ENCODE results near the gene C2orf49. TPM values are rescaled to one million over a fixed set of nuclear protein-coding genes. Genes with fewer than 3 reads are reported as not detected.

Gene C2orf49
- total and polyA plus RNA-seq, 2 donors (not counting 3 experiments of a cell fraction or from before 2014, with no cell fraction given): 4.6 to 15.0 TPM

- Histone ChIP-seq H4K20me1 (replicated peaks; ENCODE audit: control insufficient read depth, extremely low read depth, insufficient read depth, low read length) (no peaks in the 10 kb centered on the region), H3K9me1 (replicated peaks; ENCODE audit: control insufficient read depth, extremely low read depth, insufficient read depth, low read length) (no peaks in the 10 kb centered on the region), H3K4me2 (ENCODE audit: insufficient read depth, low read length) (no peak overlapping the region), H3K9me3 (replicated peaks; ENCODE audit: control insufficient read depth, insufficient read depth, low read length) (no peaks in the 10 kb centered on the region), H3K4me1 (ENCODE audit: control insufficient read depth, extremely low read depth, insufficient read depth, low read length) (peaks cover 65% of the 10 kb centered on the region), H3K36me3 (ENCODE audit: control insufficient read depth in 2 of 2, extremely low read depth in 1 of 2, insufficient read depth in 2 of 2, low read length in 2 of 2) (peaks cover 40 to 55% of the 10 kb centered on the region in 2 experiments), H3K9ac (replicated peaks; ENCODE audit: extremely low read depth, insufficient read depth, low read length) (peak overlapping the region; percentile 64), H3K79me2 (ENCODE audit: control insufficient read depth, insufficient read depth, low read length) (peaks cover 93% of the 10 kb centered on the region), H3K27ac (ENCODE audit: insufficient read depth, low read depth, low read length) (peak overlapping the region; percentile 84), H3K27me3 (ENCODE audit: control insufficient read depth in 2 of 2, insufficient read depth in 2 of 2, low read length in 2 of 2) (no peaks in the 10 kb centered on the region), H3K4me3 (replicated peaks in 1 of 3; ENCODE audit: insufficient read depth in 1 of 3, low read depth in 1 of 3, low read length in 3 of 3) (no peak overlapping the region), H2AFZ (ENCODE audit: low read depth, low read length) (no peak overlapping the region)
- TF ChIP-seq POLR2A (IDR thresholded peaks at IDR 0.05; ENCODE audit: low read depth, low read length) (peak; percentile 7), GATA2 (IDR thresholded peaks at IDR 0.05; ENCODE audit: insufficient read depth, insufficient read length, low read depth, low read length) (no peak)
- intact Hi-C loops (cut with micrococcal nuclease): no loop called here
- no peak for FAIRE-seq
- dilution Hi-C loops (cut with MboI; ENCODE audit: extremely low pct_ligation_motif_present, low sequenced_read_pairs): no loop called here
- DNase-seq (ENCODE audit: low read depth, low spot score): no peak
- no TSS peak for BruUV-seq (replicated peaks)
- CTCF ChIA-PET: interaction anchor here (1.0 to 1.7 kb wide), 3 partner anchors 12 to 140 kb away, joined by 3 to 7 read pairs (median 3); no protein-coding TSS in a partner anchor
- POLR2A ChIA-PET: interaction anchor here (1.2 to 2.1 kb wide), 2 partner anchors 8 to 11 kb away, joined by 4 to 9 read pairs; no protein-coding TSS in a partner anchor
These were observed 43.8 kb downstream of the C2orf49 start for GRCh38 chr2:105381101-105381668.

- peak overlapping the region; percentile 84 for H3K27ac ChIP-seq (ENCODE audit: insufficient read depth, low read depth, low read length)
- BruUV-seq (replicated peaks): no TSS peak
These were observed 44.8 kb downstream of the C2orf49 start for GRCh38 chr2:105382177-105382576.

More at GRCh38 chr2:105382177-105382576, 44.8 kb downstream of the C2orf49 start:
- dilution Hi-C loops (cut with MboI; ENCODE audit: extremely low pct_ligation_motif_present, low sequenced_read_pairs) (no loop called here), intact Hi-C loops (cut with micrococcal nuclease) (no loop called here)
- no peak overlapping the region for H3K4me3 ChIP-seq (replicated peaks in 1 of 3; ENCODE audit: insufficient read depth in 1 of 3, low read depth in 1 of 3, low read length in 3 of 3)
- ChIA-PET CTCF (interaction anchor here (1.4 kb wide), 1 partner anchor 139 kb away, joined by 4 read pairs; no protein-coding TSS in a partner anchor), POLR2A (no interaction called here)
- TF ChIP-seq GATA2 (IDR thresholded peaks at IDR 0.05; ENCODE audit: insufficient read depth, insufficient read length, low read depth, low read length) (no peak), FOS (IDR thresholded peaks at IDR 0.05; ENCODE audit: borderline replicate concordance, insufficient read depth, low read length) (no peak), POLR2AphosphoS5 (IDR thresholded peaks at IDR 0.05; ENCODE audit: insufficient read depth, low read depth, low read length) (peak; percentile 35), POLR2A (IDR thresholded peaks at IDR 0.05; ENCODE audit: low read depth, low read length) (no peak)
- TF ChIP-seq, protein P1, sequence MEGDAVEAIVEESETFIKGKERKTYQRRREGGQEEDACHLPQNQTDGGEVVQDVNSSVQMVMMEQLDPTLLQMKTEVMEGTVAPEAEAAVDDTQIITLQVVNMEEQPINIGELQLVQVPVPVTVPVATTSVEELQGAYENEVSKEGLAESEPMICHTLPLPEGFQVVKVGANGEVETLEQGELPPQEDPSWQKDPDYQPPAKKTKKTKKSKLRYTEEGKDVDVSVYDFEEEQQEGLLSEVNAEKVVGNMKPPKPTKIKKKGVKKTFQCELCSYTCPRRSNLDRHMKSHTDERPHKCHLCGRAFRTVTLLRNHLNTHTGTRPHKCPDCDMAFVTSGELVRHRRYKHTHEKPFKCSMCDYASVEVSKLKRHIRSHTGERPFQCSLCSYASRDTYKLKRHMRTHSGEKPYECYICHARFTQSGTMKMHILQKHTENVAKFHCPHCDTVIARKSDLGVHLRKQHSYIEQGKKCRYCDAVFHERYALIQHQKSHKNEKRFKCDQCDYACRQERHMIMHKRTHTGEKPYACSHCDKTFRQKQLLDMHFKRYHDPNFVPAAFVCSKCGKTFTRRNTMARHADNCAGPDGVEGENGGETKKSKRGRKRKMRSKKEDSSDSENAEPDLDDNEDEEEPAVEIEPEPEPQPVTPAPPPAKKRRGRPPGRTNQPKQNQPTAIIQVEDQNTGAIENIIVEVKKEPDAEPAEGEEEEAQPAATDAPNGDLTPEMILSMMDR (IDR thresholded peaks at IDR 0.05; ENCODE audit: extremely low read depth in 1 of 2, insufficient read depth in 1 of 2, low read depth in 1 of 2, low read length in 2 of 2): no peak
- TF ChIP-seq, protein P2, sequence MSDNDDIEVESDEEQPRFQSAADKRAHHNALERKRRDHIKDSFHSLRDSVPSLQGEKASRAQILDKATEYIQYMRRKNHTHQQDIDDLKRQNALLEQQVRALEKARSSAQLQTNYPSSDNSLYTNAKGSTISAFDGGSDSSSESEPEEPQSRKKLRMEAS (IDR thresholded peaks at IDR 0.05; ENCODE audit: insufficient read depth, insufficient read length): no peak
- no peaks in the 10 kb centered on the region for H4K20me1 ChIP-seq (replicated peaks; ENCODE audit: control insufficient read depth, extremely low read depth, insufficient read depth, low read length)
- H3K4me1 ChIP-seq (ENCODE audit: control insufficient read depth, extremely low read depth, insufficient read depth, low read length): peaks cover 62% of the 10 kb centered on the region
- H3K9me3 ChIP-seq (replicated peaks; ENCODE audit: control insufficient read depth, insufficient read depth, low read length): no peaks in the 10 kb centered on the region
- no peaks in the 10 kb centered on the region for H3K9me1 ChIP-seq (replicated peaks; ENCODE audit: control insufficient read depth, extremely low read depth, insufficient read depth, low read length)
- no peak overlapping the region for H3K4me2 ChIP-seq (ENCODE audit: insufficient read depth, low read length)
- DNase-seq (ENCODE audit: low read depth, low spot score) (no peak), FAIRE-seq (no peak)
- H3K36me3 ChIP-seq (ENCODE audit: control insufficient read depth in 2 of 2, extremely low read depth in 1 of 2, insufficient read depth in 2 of 2, low read length in 2 of 2): peaks cover 40 to 59% of the 10 kb centered on the region in 2 experiments
- no peak overlapping the region for H2AFZ ChIP-seq (ENCODE audit: low read depth, low read length)
- H3K9ac ChIP-seq (replicated peaks; ENCODE audit: extremely low read depth, insufficient read depth, low read length): no peak overlapping the region
- peaks cover 93% of the 10 kb centered on the region for H3K79me2 ChIP-seq (ENCODE audit: control insufficient read depth, insufficient read depth, low read length)
- H3K27me3 ChIP-seq (ENCODE audit: control insufficient read depth in 2 of 2, insufficient read depth in 2 of 2, low read length in 2 of 2): no peaks in the 10 kb centered on the region

Measured in endothelial cell of umbilical vein (primary cell).